Vagina (tissue), 2 donors: ENCODE measurements around the gene ACBD3.

Experiments
- POLR2A ChIP-seq, 2 donors: fragments of 450-650 bp; IDR thresholded peaks; one replicate each; pipeline ENCODE4 v1.6.1; 2017; ENCODE audit warnings: antibody characterized with exemption in 2 of 2, mild to moderate bottlenecking in 2 of 2, moderate library complexity in 2 of 2
- TF ChIP-seq, protein P1 (sequence below), 3 experiments: fragments of 450-650 bp in 2 of 3; fragments of 200-600 bp in 1 of 3; sonication (generic) in 1 of 3; IDR thresholded peaks; one replicate each; pipeline ENCODE4 v1.5.1; 2017 to 2019; ENCODE audit warnings: antibody characterized with exemption in 3 of 3, mild to moderate bottlenecking in 2 of 3, moderate library complexity in 2 of 3

DNA sequence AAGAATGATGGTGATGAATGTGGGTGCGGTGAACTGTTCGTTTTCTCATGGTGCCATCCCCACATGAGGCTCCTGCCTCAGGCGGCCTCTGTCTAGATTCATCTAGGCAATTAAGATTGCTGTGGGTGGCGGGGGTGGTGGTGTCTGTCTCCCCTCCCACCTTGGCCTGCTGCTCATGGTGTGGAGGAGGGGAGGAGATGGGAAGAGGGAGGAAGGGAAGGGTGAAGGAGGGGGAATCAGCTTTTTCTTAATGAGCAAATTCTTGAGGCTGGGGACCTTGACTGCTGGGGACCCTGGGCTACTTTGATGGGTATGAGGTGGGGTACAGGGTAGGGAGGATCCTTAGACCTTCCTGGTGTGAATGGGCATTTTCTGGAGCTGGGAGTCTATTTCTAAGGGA lies 68.2 kb downstream of the ACBD3 start:
- TF ChIP-seq, protein P1, sequence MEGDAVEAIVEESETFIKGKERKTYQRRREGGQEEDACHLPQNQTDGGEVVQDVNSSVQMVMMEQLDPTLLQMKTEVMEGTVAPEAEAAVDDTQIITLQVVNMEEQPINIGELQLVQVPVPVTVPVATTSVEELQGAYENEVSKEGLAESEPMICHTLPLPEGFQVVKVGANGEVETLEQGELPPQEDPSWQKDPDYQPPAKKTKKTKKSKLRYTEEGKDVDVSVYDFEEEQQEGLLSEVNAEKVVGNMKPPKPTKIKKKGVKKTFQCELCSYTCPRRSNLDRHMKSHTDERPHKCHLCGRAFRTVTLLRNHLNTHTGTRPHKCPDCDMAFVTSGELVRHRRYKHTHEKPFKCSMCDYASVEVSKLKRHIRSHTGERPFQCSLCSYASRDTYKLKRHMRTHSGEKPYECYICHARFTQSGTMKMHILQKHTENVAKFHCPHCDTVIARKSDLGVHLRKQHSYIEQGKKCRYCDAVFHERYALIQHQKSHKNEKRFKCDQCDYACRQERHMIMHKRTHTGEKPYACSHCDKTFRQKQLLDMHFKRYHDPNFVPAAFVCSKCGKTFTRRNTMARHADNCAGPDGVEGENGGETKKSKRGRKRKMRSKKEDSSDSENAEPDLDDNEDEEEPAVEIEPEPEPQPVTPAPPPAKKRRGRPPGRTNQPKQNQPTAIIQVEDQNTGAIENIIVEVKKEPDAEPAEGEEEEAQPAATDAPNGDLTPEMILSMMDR (IDR thresholded peaks at IDR 0.05), result no peak
- no peak for TF ChIP-seq POLR2A (IDR thresholded peaks at IDR 0.05)
